GM12873 (cell line): ENCODE measurements around the gene SMURF1.

Source experiments
- TF ChIP-seq, protein P1 (sequence below): IDR thresholded peaks from 2 replicates; pipeline ENCODE4 v1.5.1; 2012; ENCODE audit warnings: low read depth, mild to moderate bottlenecking, moderate library complexity, low read length, control low read depth; ENCODE audit not compliant: insufficient read depth; ENCODE audit errors: missing control alignments

SMURF1 gene

DNA sequence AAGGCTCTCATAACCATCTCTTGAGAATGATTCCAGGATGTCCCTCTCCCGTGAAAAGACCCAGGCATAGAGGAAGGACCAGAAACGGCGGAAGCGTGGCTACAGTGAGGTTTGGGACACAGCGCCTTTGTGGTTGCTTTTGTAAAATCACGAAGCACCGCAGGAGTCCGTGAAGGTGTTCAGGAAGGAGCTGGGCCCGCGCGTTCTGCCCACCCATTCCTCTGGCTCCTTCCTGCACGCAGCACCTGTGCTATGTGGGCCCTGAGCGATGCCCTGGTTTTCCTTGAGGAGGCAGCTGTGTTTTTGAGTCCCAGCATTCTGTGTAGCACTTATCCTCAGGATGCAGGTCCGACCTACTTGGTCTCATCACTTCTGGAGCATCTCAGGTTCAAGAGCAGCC is 152.8 kb downstream of the SMURF1 start:
- TF ChIP-seq, protein P1, sequence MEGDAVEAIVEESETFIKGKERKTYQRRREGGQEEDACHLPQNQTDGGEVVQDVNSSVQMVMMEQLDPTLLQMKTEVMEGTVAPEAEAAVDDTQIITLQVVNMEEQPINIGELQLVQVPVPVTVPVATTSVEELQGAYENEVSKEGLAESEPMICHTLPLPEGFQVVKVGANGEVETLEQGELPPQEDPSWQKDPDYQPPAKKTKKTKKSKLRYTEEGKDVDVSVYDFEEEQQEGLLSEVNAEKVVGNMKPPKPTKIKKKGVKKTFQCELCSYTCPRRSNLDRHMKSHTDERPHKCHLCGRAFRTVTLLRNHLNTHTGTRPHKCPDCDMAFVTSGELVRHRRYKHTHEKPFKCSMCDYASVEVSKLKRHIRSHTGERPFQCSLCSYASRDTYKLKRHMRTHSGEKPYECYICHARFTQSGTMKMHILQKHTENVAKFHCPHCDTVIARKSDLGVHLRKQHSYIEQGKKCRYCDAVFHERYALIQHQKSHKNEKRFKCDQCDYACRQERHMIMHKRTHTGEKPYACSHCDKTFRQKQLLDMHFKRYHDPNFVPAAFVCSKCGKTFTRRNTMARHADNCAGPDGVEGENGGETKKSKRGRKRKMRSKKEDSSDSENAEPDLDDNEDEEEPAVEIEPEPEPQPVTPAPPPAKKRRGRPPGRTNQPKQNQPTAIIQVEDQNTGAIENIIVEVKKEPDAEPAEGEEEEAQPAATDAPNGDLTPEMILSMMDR = no peak

GRCh38 chr7:98990356-98990755 is 153.6 kb downstream of the SMURF1 start:
- TF ChIP-seq, protein P1 = no peak

- TF ChIP-seq, protein P1 = no peak
These were observed 155.3 kb downstream of the SMURF1 start for GRCh38 chr7:98988641-98989040.

- TF ChIP-seq, protein P1 = no peak
These were observed 158.0 kb downstream of the SMURF1 start for GRCh38 chr7:98985945-98986344.

GRCh38 chr7:98985406-98985805 is 158.5 kb downstream of the SMURF1 start:
- TF ChIP-seq, protein P1 = no peak

DNA sequence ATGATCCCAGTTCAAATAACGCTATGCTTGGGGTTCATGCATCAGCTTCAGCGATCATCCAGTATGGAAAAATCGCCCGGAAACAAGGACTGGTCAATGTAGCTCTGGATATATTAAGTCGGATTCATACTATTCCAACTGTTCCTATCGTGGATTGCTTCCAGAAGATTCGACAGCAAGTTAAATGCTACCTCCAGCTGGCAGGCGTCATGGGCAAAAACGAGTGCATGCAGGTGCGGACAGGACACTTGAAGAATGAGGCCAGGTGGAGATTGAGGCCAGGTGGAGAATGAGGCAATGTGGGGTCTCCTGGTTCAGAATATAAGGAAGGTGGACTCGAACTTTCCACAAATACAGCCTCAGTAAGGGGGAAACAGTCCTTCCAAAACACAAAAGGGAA is 159.8 kb downstream of the SMURF1 start:
- TF ChIP-seq, protein P1 = no peak

- TF ChIP-seq, protein P1 = no peak
These were observed 161.2 kb downstream of the SMURF1 start for GRCh38 chr7:98982686-98983085.
